CD4-positive, alpha-beta T cell treated with Interleukin-10 for 1 hour (primary cell): ENCODE measurements around the gene ARHGAP6.

Source experiments
- DNase-seq: peaks from one replicate; pipeline ENCODE4 v3.0.0-alpha.2; 2020

Gene ARHGAP6

DNA sequence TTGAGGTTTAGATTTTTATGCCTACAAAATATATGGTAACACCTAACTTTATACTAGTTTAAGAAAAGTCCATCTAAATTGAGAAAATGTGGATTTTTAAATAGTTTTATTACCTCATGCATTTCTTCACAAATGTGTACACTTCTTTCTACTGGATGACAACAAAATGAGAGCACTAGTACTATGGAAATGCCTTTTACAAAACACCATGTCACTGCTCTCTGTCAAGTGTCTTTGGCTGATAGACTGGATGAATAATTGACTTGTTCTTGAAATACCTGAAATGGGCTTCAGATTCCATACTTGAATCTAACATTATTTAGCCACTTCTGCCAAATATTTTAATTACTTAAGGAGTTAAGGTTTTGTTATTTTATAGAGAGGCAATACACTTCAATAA is 323.0 kb downstream of the ARHGAP6 start:
- DNase-seq, result no peak

- DNase-seq, result peak; percentile 10
Observed at GRCh38 chrX:11341274-11342201, 324.2 kb downstream of the ARHGAP6 start.

- no peak for DNase-seq
Observed at GRCh38 chrX:11337292-11338009, 328.3 kb downstream of the ARHGAP6 start.

GRCh38 chrX:11336201-11336600 is 329.5 kb downstream of the ARHGAP6 start:
- DNase-seq, result no peak

DNA sequence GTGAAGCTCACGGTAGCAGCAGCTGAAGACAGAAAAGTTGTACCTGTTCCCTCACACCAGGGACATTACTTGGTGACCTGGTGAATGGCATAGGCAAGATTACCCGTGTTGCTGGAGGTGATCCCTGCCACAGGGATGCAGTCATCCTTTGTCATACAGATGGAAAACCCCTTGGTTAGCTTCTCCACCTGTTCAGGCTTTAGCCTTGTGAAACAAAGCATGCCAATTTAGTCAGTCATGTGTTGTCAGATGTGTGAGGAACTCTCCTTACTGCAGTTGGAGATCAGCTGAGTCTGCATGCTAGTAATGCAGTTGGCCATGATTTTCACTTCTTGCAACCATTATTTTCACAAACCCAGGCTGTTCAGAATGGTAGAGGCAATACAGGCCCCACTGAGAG is 331.6 kb downstream of the ARHGAP6 start:
- DNase-seq, result no peak

GRCh38 chrX:11331788-11332187 is 333.9 kb downstream of the ARHGAP6 start:
- DNase-seq, result no peak

DNA sequence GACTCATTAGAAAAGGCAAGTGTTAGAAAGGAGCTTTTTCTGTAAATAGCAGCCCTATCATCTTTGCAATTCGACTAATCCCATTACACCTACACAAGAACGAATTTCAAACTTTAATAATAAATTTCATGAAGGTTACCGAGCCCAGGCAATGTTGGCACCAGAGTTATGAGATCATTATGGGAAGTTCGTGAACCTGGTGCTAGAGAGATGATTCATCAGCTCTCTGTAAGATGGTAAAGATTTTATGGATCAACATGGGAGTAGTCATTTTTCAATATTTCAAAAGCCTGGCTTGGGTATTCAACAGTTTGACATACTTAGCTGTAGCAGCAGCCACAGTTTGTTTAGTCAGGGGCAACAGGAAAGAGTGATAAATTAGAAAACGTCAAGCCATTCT is 336.7 kb downstream of the ARHGAP6 start:
- DNase-seq, result no peak

DNA sequence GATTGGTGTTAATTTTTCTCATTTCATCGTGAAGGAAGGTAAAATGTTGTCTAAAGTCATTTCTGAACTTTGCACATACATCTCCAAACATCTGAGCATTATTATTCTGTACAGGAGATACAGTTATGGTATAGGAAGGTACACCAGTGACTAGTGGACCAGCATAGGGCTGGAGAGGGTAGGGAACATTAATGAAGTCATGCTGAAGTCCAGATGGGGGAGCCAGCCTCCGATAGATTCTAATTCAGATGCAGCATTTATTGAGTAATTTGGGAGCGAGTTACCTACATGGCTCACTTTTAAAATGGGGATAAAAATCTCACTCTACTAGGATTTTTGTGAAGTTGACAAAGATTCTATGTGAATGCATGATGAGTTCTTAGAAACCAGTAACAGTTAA is 337.6 kb downstream of the ARHGAP6 start:
- DNase-seq, result no peak

GRCh38 chrX:11321986-11322385 is 343.7 kb downstream of the ARHGAP6 start:
- no peak for DNase-seq

DNA sequence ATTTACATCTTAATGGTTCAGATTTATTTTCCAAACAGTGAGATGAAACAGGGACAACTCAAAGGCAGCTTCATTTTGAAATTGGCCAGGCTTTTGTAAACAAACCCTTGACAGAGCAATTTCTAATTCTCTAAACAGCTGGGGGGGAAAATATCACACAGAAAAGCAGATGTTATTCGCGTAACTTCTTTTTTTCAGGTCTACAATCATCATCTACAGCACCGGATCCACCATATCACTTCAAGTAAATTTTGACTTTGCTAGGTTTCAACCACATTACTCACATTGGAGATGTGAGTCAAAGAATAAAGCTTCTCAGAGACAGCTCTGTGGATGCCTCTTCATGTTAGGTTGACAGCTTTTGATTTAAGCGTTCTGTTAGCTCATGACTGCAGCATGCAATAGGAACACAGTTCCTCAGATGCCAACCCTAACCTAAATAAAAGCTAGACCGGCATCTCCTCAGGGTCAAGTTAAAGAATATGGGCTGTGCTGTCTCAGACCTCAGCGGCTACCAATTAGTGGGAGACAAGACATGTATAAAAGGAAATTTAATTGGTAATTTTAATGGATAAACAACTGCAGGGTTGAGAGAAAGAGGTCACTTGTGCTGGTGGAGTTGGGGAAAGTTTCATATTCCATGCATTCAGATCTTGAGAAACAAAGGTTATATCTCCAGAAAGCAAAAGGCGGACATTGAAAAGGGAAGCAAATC is 345.8 kb downstream of the ARHGAP6 start:
- no peak for DNase-seq

DNA sequence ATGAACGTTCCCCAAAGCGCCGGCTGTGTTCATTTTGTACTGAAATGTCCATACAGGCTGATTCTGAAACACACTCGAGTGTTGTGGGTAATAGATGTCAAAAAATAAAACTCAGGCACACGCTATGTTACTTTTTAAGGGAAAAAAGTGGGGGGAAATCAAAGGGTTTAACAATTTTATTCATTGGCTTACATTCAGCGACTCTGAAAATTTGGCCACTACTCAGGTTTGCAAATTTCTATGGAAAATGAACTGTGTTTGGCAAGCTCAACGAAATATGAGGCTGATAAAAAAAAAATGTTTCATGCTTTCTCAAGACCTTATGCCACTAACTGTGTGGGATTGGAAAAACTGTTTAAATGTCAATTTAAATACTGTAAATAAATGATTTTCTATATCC is 354.0 kb downstream of the ARHGAP6 start:
- no peak for DNase-seq

GRCh38 chrX:11309220-11309619 is 356.5 kb downstream of the ARHGAP6 start:
- DNase-seq, result no peak

DNA sequence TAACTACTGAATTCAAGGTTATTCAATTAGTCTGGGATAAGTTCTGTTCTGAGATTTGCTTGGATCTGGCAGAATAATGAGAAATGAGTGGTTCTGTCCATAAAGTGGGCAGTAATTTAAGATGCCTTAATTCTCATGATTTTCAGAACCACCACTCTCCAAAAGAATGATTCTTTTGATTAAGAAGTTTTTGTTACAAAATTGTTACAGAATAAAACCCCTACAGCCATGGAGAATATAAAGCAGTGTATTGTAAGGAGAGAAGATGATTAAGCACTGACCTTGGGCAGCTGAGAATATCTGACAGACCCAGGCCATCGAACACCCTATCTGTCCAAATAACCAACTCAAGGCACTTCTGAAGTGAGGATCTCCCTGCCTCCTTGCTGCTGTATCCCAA is 360.1 kb downstream of the ARHGAP6 start:
- no peak for DNase-seq

DNA sequence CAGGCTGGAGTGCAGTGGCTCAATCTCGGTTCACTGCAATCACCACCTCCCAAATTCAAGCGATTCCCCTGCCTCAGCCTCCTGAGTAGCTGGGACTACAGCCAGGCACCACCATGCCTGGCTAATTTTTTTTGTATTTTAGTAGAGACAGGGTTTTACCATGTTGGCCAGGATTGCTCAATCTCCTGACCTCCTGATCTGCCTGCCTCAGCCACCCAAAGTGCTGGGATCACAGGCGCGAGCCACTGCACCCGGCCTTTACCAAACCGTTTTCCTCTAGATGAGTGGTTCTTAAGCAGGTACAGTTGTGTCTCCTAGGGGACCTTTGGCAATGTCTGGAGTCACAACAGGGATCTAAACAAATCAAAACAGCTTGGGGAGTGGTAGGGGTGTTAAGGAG is 360.9 kb downstream of the ARHGAP6 start:
- no peak for DNase-seq

DNA sequence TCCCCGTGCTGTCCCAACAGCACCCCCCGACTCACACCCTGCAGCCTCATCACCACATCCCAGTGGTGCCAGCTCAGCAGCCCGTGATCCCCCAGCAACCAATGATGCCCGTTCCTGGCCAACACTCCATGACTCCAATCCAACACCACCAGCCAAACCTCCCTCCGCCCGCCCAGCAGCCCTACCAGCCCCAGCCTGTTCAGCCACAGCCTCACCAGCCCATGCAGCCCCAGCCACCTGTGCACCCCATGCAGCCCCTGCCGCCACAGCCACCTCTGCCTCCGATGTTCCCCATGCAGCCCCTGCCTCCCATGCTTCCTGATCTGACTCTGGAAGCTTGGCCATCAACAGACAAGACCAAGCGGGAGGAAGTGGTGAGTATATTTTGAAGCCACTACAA is 367.1 kb downstream of the ARHGAP6 start:
- no peak for DNase-seq

- no peak for DNase-seq
Observed at GRCh38 chrX:11296051-11296450, 369.7 kb downstream of the ARHGAP6 start.

DNA sequence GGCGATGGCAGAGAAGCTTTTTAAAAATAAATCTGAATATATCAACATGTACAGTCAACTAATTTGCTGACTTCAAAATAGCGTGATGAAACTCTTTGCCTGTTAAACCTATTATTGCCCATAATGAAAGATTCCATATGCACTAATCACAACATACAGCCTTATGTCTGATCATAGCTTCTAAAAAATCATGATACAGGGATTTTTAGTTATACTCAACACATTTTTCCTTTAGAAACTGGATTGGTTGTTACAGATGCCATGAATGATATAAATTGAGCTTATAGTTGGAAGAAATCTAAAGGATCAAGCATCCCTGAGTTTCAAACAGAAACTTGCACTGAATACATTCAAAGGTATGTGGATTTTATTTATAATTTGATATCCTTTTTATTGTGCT is 372.6 kb downstream of the ARHGAP6 start, which contains the start of gene AMELX:
Gene AMELX (plus strand): TSS at position 301 of the 400 bp plus-strand sequence. CDS start 1,376 bp downstream, outside the sequence.
- no peak for DNase-seq

- no peak for DNase-seq
Observed at GRCh38 chrX:11290416-11291102, 375.2 kb downstream of the ARHGAP6 start.

DNA sequence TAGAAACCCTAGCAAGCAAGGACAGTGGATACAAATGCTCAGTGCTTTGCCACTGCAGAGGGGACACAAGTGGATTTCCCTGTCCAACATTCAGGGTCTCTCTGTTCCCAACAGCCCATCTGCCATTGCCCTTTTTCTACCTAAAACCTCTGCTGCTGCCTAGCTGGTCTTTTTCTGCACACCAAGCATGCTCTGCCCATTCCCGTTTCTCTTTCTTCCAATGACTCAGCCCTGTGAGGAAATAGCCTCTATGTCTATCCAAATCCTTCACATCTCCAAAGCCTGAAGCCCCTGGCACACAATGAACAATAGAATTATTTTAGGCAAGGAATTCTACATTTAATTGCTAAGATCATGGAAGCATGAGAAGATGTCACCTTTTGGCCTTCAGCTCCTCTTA is 378.2 kb downstream of the ARHGAP6 start:
- DNase-seq, result no peak

DNA sequence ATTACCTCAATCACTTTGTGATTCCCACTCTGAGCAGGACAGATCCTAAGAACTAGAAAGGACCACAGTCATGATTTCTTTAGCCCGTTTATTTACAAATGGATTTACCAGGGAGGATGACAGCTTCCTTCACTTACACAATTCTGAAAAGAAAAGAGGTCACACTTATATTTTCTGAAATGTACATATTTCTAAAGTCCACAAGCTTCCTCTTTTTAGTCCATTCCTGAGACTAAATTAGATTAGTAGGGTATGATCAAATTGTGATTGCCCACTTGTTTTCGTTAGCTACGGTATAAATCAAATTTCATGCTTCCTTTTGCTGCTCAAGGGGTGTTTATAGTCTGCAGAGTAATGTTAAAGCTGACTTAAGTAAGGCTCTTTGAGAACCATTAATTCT is 380.1 kb downstream of the ARHGAP6 start:
- no peak for DNase-seq

GRCh38 chrX:11282043-11282442 is 383.7 kb downstream of the ARHGAP6 start:
- no peak for DNase-seq

- no peak for DNase-seq
Observed at GRCh38 chrX:11273544-11273943, 392.2 kb downstream of the ARHGAP6 start.

- DNase-seq, result no peak
Observed at GRCh38 chrX:11272863-11273262, 392.9 kb downstream of the ARHGAP6 start.
